Urinary bladder (tissue), 4 donors: ENCODE data around the gene AKAP8L. TPM values are rescaled to one million over a fixed set of nuclear protein-coding genes. Genes with fewer than 3 reads are reported as not detected.

ENCODE experiments used
- DNase-seq: peaks from one replicate; pipeline ENCODE4 v3.0.0-alpha.2; 2015; ENCODE audit errors: extremely low spot score
- H3K27ac ChIP-seq: one replicate; pipeline ENCODE4 v1.5.1; 2013; ENCODE audit warnings: low read depth, mild to moderate bottlenecking, moderate library complexity
- H3K36me3 ChIP-seq: one replicate; pipeline ENCODE4 v1.6.1; 2013; ENCODE audit warnings: mild to moderate bottlenecking, moderate library complexity; ENCODE audit not compliant: insufficient read depth
- H3K4me1 ChIP-seq: one replicate; pipeline ENCODE4 v1.6.1; 2013; ENCODE audit warnings: mild to moderate bottlenecking, moderate library complexity; ENCODE audit not compliant: insufficient read depth
- H3K4me3 ChIP-seq: one replicate; pipeline ENCODE4 v1.5.1; 2013; ENCODE audit warnings: low read depth, low read length
- WGBS: extraction: QIAGEN DNeasy Blood & Tissue Kit; methylation state at CpG from one replicate; pipeline ENCODE4 v1.1.7; 2013; 5-methylcytosine and 5-hydroxymethylcytosine counted together
- polyA plus RNA-seq: library from polyadenylated mRNA; stranded (reverse); fragments of 200-250 nt; gene quantifications from one replicate; pipeline ENCODE4 v1.2.3, GENCODE V29; 2013
- total RNA-seq: library from RNA; depleted of rRNA; stranded (reverse); fragments of >200 nt; gene quantifications from one replicate; pipeline ENCODE4 v1.2.3, GENCODE V29; 2014
- donor health status: healthy with polysubstance abuse.
- donor health status: healthy.

AKAP8L gene
- total and polyA plus RNA-seq, 2 donors: 57.3 TPM

- H3K4me1 ChIP-seq: peaks cover 1% of the 10 kb centered on the region
- no peaks in the 10 kb centered on the region for H3K36me3 ChIP-seq
- H3K27ac ChIP-seq: no peak overlapping the region
- DNase-seq: no peak
- no peak overlapping the region for H3K4me3 ChIP-seq
- WGBS: 59% methylated on average over 2 of the region's 2 CpGs
Measured at GRCh38 chr19:15381429-15381828, 37.4 kb downstream of the AKAP8L start.

GRCh38 chr19:15379999-15380647 is 38.7 kb downstream of the AKAP8L start:
- H3K36me3 ChIP-seq: no peaks in the 10 kb centered on the region
- H3K27ac ChIP-seq: peak overlapping the region; percentile 73
- peaks cover 1% of the 10 kb centered on the region for H3K4me1 ChIP-seq
- 1% methylated on average over 56 of the region's 56 CpGs for WGBS
- peak; percentile 39 for DNase-seq
- H3K4me3 ChIP-seq: peak overlapping the region; percentile 66

GRCh38 chr19:15379083-15379998 is 39.4 kb downstream of the AKAP8L start, which contains the start of gene AKAP8:
TSS of gene AKAP8 (minus strand) at chr19:15379787. CDS start at chr19:15379731, 56 bp downstream.
- Histone ChIP-seq H3K4me1 (peaks cover 1% of the 10 kb centered on the region), H3K4me3 (peak within 1 kb of the TSS; percentile 91), H3K27ac (peak within 1 kb of the TSS; percentile 99), H3K36me3 (no peaks in the 10 kb centered on the region)
- WGBS: under 1% methylated on average over 111 of the region's 111 CpGs
- DNase-seq: peak; percentile 96

- DNase-seq: no peak
- under 1% methylated on average over 22 of the region's 22 CpGs for WGBS
- Histone ChIP-seq H3K4me3 (peak overlapping the region; percentile 91), H3K36me3 (no peaks in the 10 kb centered on the region), H3K4me1 (peaks cover 1% of the 10 kb centered on the region), H3K27ac (peak overlapping the region; percentile 99)
Measured at GRCh38 chr19:15378534-15379082, 40.2 kb downstream of the AKAP8L start.

GRCh38 chr19:15374796-15375440 is 43.9 kb downstream of the AKAP8L start:
- H3K4me1 ChIP-seq: peaks cover 1% of the 10 kb centered on the region
- no peak overlapping the region for H3K27ac ChIP-seq
- peaks cover 3% of the 10 kb centered on the region for H3K36me3 ChIP-seq
- WGBS: 66% methylated on average over 24 of the region's 24 CpGs
- DNase-seq: no peak
- no peak overlapping the region for H3K4me3 ChIP-seq

GRCh38 chr19:15374105-15374651 is 44.6 kb downstream of the AKAP8L start:
- no peak overlapping the region for H3K4me3 ChIP-seq
- H3K36me3 ChIP-seq: peaks cover 7% of the 10 kb centered on the region
- no peak overlapping the region for H3K27ac ChIP-seq
- 74% methylated on average over 21 of the region's 21 CpGs for WGBS
- H3K4me1 ChIP-seq: peaks cover 1% of the 10 kb centered on the region
- no peak for DNase-seq

GRCh38 chr19:15373644-15374043 is 45.1 kb downstream of the AKAP8L start:
- Histone ChIP-seq H3K27ac (no peak overlapping the region), H3K36me3 (peaks cover 7% of the 10 kb centered on the region), H3K4me1 (peaks cover 1% of the 10 kb centered on the region), H3K4me3 (no peak overlapping the region)
- DNase-seq: no peak
- WGBS: 91% methylated on average over 22 of the region's 22 CpGs

GRCh38 chr19:15372891-15373301 is 45.9 kb downstream of the AKAP8L start:
- WGBS: 93% methylated on average over 30 of the region's 30 CpGs
- Histone ChIP-seq H3K36me3 (peaks cover 7% of the 10 kb centered on the region), H3K27ac (no peak overlapping the region), H3K4me1 (peaks cover 1% of the 10 kb centered on the region), H3K4me3 (no peak overlapping the region)
- no peak for DNase-seq

GRCh38 chr19:15372470-15372869 is 46.3 kb downstream of the AKAP8L start:
- H3K36me3 ChIP-seq: peaks cover 7% of the 10 kb centered on the region
- WGBS: 94% methylated on average over 14 of the region's 14 CpGs
- no peak overlapping the region for H3K27ac ChIP-seq
- H3K4me1 ChIP-seq: peaks cover 1% of the 10 kb centered on the region
- no peak overlapping the region for H3K4me3 ChIP-seq
- DNase-seq: no peak

GRCh38 chr19:15371786-15372380 is 46.9 kb downstream of the AKAP8L start:
- Histone ChIP-seq H3K36me3 (peaks cover 7% of the 10 kb centered on the region), H3K27ac (no peak overlapping the region), H3K4me1 (no peaks in the 10 kb centered on the region), H3K4me3 (no peak overlapping the region)
- no peak for DNase-seq
- 83% methylated on average over 17 of the region's 17 CpGs for whole genome bisulfite sequencing

- no peak overlapping the region for H3K27ac ChIP-seq
- no peak for DNase-seq
- H3K4me3 ChIP-seq: no peak overlapping the region
- H3K36me3 ChIP-seq: peaks cover 7% of the 10 kb centered on the region
- H3K4me1 ChIP-seq: no peaks in the 10 kb centered on the region
- whole genome bisulfite sequencing: 95% methylated on average over 7 of the region's 7 CpGs
Measured at GRCh38 chr19:15371119-15371518, 47.7 kb downstream of the AKAP8L start.

GRCh38 chr19:15369594-15369891 is 49.2 kb downstream of the AKAP8L start:
- no peak overlapping the region for H3K27ac ChIP-seq
- peaks cover 7% of the 10 kb centered on the region for H3K36me3 ChIP-seq
- 92% methylated on average over 9 of the region's 9 CpGs for WGBS
- no peak overlapping the region for H3K4me3 ChIP-seq
- H3K4me1 ChIP-seq: no peaks in the 10 kb centered on the region
- DNase-seq: no peak
